ENCODE data around the gene IGFLR1.
A peak's percentile ranks its signal among the peaks of the same experiment; 100 is the strongest.

Gene IGFLR1

DNA sequence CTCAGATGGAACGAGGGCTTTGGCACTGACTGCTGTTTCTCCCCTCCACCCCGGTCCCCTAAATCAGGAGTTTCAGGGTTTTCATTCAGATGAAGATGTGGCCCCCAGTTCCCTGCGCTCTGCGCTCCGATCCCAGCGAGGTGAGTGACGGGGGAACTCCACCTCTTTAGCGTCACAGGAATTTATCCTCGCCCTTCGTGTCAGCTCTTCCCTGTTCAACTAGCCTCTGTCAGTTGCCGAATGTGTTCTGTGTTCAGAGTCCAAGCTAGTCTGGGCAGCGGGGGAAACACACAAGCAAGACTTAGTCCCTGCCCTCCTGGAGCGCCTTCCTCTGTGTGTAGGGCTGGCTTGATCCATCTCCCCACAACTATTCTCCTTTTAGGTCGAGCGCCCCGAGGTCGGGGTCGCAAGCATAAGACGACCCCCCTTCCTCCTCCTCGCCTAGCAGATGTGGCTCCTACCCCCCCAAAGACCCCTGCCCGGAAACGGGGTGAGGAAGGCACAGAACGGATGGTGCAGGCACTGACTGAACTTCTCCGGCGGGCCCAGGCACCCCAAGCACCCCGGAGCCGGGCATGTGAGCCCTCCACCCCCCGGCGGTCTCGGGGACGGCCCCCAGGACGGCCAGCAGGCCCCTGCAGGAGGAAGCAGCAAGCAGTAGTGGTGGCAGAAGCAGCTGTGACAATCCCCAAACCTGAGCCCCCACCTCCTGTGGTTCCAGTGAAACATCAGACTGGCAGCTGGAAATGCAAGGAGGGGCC is 22.7 kb downstream of the IGFLR1 start:
- Histone ChIP-seq H3K4me1 (ENCODE audit: control insufficient read depth, insufficient read depth, low read length) (peaks cover 23% of the 10 kb centered on the region), H3K4me3 (ENCODE audit: low read depth, low read length) (peak overlapping the region; percentile 77), H3K27ac (ENCODE audit: low read depth, low read length) (no peak overlapping the region), H3K27me3 (ENCODE audit: control insufficient read depth, insufficient read depth, low read length) (peaks cover 6% of the 10 kb centered on the region; the same call in 1 of the 2 replicates), H3K9ac (ENCODE audit: low read length) (no peak overlapping the region), H3K9me3 (ENCODE audit: control insufficient read depth, insufficient read depth, low read depth, low read length) (no peaks in the 10 kb centered on the region), H3K36me3 (ENCODE audit: control insufficient read depth, insufficient read depth, low read length) (peaks cover 48% of the 10 kb centered on the region)

DNA sequence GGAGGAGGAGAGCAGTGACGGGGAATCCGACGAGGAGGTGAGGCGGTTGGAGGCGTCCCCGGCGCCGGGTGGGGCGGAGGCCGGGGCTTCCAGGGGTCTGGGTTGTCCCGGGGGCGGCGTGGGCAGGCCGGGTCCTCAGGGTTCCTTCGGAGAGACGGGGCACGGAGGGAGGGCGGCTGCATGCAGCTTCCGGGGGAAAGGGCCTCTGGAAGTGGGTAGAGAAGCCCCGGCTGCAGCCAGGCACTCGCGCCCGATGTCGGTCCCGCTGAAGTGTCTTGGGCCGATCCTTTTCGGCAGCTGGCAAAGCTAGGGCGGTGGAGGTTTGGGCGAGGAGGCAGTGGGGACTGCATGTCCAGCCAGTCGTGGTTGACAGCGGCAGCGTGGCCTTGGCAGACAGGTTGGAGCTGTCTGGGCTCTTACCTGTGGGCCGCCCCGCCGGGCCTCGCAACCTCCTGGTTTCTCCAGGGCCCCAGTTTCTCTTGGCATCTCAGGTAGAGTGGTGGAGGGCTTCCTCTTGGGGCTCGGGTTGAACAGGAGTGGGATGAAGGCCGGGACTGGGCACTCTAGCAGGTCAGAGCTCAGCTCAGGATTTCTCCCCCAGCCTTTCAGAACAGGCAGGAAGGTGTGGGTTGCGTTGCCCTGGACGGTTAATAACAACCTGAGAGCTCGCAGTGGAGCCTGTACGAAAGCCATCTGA is 23.8 kb downstream of the IGFLR1 start:
- Histone ChIP-seq H3K36me3 (ENCODE audit: control insufficient read depth, insufficient read depth, low read length) (peaks cover 37% of the 10 kb centered on the region), H3K9me3 (ENCODE audit: control insufficient read depth, insufficient read depth, low read depth, low read length) (no peaks in the 10 kb centered on the region), H3K4me1 (ENCODE audit: control insufficient read depth, insufficient read depth, low read length) (peaks cover 26% of the 10 kb centered on the region), H3K27ac (ENCODE audit: low read depth, low read length) (no peak overlapping the region), H3K9ac (ENCODE audit: low read length) (peak overlapping the region; percentile 64), H3K27me3 (ENCODE audit: control insufficient read depth, insufficient read depth, low read length) (peaks cover 6% of the 10 kb centered on the region; the same call in 1 of the 2 replicates), H3K4me3 (ENCODE audit: low read depth, low read length) (peak overlapping the region; percentile 77)

DNA sequence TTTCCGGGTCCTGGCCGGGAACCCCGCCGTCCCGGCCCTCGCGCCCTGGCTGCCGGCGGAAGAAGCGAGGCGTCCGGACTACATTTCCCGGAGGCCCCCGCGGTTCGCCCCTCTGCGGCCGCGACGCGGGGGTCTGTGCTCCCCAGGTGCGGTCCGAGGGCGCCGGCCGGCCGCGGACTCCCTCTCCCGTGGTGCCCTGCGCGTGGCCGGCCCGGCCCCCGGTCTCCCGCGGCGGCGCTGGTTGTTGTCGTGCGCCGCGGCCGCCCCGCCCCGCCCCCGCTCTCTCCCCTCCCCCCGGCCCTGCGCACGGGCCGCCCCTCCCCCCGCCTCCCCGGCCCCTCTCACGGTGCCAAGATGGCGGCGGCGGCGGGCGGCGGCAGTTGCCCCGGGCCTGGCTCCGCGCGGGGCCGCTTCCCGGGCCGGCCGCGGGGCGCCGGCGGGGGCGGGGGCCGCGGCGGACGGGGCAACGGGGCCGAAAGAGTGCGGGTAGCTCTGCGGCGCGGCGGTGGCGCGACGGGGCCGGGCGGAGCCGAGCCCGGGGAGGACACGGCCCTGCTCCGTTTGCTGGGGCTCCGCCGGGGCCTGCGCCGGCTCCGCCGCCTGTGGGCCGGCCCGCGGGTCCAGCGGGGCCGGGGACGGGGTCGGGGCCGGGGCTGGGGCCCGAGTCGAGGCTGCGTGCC is 24.4 kb downstream of the IGFLR1 start, which contains the start of gene KMT2B:
KMT2B (plus strand) TSS at position 339 of the 680 bp plus-strand sequence; CDS start at position 355, 16 bp downstream.
- peak within 1 kb of the TSS; percentile 84 for H3K4me3 ChIP-seq (ENCODE audit: low read depth, low read length)
- peak within 1 kb of the TSS; percentile 85 for H3K9ac ChIP-seq (ENCODE audit: low read length)
- peak within 1 kb of the TSS; percentile 64; the same call in 1 of the 2 replicates for H3K27ac ChIP-seq (ENCODE audit: low read depth, low read length)

DNA sequence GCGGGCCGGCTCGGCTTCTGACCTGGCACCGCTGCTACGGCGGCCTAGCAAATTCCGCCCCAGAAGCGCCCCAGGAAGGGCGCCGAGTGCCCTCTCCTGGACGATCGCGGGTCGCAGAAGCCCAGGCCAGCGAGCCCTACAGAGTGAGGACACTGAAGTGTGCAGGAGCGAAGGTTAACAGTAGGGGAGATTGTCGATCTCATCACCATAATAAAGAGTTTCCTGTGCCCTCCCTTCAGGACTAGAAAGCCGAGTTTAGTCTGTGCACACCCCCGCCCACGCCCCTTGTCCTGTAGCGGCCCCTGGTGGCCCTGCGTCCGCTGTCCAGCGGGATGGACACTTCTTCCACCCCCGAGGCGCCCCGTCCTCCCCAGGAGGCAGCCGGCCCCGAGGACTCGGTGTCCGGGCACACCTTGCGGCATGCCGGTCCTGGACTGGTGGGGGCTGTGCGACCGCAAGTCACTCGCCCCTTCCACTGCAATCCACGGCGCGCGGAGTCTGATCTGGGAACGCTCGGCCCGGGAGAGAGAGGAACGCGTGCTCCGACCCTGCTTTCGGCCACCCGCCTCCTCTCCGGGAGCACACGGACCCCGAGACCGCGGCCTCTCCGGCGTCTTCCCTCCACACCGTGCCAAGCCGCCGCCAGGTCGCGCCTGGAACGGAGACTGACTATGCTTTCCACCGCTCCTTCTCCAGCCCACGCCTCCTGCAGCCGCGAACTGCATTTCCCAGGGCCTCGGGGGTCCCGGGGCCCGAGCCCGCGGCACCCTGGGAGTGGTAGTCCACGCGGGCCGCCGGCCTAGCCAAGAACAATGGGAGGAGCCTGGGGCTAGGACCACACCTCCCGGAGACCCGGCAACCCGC is 25.2 kb downstream of the IGFLR1 start:
- Histone ChIP-seq H3K4me1 (ENCODE audit: control insufficient read depth, insufficient read depth, low read length) (peaks cover 26% of the 10 kb centered on the region), H3K36me3 (ENCODE audit: control insufficient read depth, insufficient read depth, low read length) (peaks cover 23% of the 10 kb centered on the region), H3K27me3 (ENCODE audit: control insufficient read depth, insufficient read depth, low read length) (peaks cover 6% of the 10 kb centered on the region; the same call in 1 of the 2 replicates), H3K27ac (ENCODE audit: low read depth, low read length) (peak overlapping the region; percentile 64; the same call in 1 of the 2 replicates), H3K4me3 (ENCODE audit: low read depth, low read length) (peak overlapping the region; percentile 84), H3K9me3 (ENCODE audit: control insufficient read depth, insufficient read depth, low read depth, low read length) (no peaks in the 10 kb centered on the region), H3K9ac (ENCODE audit: low read length) (peak overlapping the region; percentile 85)

More for the DNA sequence above, 24.4 kb downstream of the IGFLR1 start, which contains the start of gene KMT2B:
- H3K27me3 ChIP-seq (ENCODE audit: control insufficient read depth, insufficient read depth, low read length) = peaks cover 6% of the 10 kb centered on the region; the same call in 1 of the 2 replicates
- H3K4me1 ChIP-seq (ENCODE audit: control insufficient read depth, insufficient read depth, low read length) = peaks cover 26% of the 10 kb centered on the region
- H3K36me3 ChIP-seq (ENCODE audit: control insufficient read depth, insufficient read depth, low read length) = peaks cover 30% of the 10 kb centered on the region
- no peaks in the 10 kb centered on the region for H3K9me3 ChIP-seq (ENCODE audit: control insufficient read depth, insufficient read depth, low read depth, low read length)

DNA sequence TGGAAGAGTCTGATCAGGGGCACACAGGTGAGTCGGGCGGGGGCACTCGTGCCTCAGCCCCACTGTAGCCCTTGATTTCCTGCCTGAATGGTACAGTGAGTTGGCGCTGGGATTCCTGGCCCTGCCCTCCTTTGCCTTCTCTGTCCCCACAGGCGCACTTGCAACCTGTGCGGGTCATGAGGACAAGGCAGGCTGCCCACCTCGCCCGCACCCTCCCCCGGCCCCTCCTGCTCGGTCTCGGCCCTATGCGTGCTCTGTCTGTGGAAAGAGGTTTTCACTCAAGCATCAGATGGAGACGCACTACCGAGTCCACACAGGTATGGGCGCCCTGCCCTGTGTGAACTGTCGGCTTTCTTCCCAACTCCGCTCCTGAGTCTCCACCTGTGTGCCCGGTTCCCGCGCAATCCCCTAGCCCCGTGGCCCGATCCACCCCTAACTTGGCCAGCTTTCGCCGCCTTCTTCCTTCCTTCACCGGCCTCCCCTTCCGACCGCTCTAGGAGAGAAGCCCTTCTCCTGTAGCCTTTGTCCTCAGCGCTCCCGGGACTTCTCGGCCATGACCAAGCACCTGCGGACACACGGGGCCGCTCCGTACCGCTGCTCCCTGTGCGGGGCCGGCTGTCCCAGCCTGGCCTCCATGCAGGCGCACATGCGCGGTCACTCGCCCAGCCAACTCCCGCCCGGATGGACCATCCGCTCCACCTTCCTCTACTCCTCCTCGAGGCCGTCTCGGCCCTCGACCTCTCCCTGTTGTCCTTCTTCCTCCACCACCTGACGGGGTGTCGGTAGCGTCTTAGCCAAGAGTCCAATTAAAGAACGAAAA is 26.1 kb downstream of the IGFLR1 start:
- Histone ChIP-seq H3K27ac (ENCODE audit: low read depth, low read length) (peak overlapping the region; percentile 61; the same call in 1 of the 2 replicates), H3K27me3 (ENCODE audit: control insufficient read depth, insufficient read depth, low read length) (peaks cover 6% of the 10 kb centered on the region; the same call in 1 of the 2 replicates), H3K4me3 (ENCODE audit: low read depth, low read length) (peak overlapping the region; percentile 84), H3K9me3 (ENCODE audit: control insufficient read depth, insufficient read depth, low read depth, low read length) (no peaks in the 10 kb centered on the region), H3K4me1 (ENCODE audit: control insufficient read depth, insufficient read depth, low read length) (peaks cover 29% of the 10 kb centered on the region), H3K9ac (ENCODE audit: low read length) (peak overlapping the region; percentile 85), H3K36me3 (ENCODE audit: control insufficient read depth, insufficient read depth, low read length) (peaks cover 14% of the 10 kb centered on the region)

DNA sequence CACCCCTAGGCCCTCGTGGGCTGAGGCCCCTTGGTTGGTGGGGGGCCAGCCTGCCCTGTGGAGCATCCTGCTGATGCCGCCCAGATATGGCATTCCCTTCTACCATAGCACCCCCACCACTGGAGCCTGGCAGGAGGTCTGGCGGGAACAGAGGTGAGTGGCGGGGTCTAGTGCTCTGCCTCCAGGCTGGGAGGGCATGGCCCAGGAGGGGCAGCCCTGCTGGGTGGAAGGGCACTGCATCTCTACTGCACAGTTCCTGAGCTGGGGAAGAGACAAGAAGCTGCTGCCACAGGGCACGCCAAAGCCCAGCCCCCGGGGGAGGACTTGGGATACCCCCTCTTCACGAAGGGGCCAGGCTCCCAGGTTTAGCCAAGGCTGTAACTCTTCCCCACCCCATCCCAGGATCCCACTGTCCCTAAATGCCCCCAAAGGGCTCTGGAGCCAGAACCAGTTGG is 26.9 kb downstream of the IGFLR1 start:
- Histone ChIP-seq H3K4me1 (ENCODE audit: control insufficient read depth, insufficient read depth, low read length) (peaks cover 35% of the 10 kb centered on the region), H3K36me3 (ENCODE audit: control insufficient read depth, insufficient read depth, low read length) (peaks cover 9% of the 10 kb centered on the region), H3K27me3 (ENCODE audit: control insufficient read depth, insufficient read depth, low read length) (peaks cover 6% of the 10 kb centered on the region; the same call in 1 of the 2 replicates), H3K4me3 (ENCODE audit: low read depth, low read length) (peak overlapping the region; percentile 84), H3K27ac (ENCODE audit: low read depth, low read length) (no peak overlapping the region), H3K9ac (ENCODE audit: low read length) (peak overlapping the region; percentile 85), H3K9me3 (ENCODE audit: control insufficient read depth, insufficient read depth, low read depth, low read length) (no peaks in the 10 kb centered on the region)

DNA sequence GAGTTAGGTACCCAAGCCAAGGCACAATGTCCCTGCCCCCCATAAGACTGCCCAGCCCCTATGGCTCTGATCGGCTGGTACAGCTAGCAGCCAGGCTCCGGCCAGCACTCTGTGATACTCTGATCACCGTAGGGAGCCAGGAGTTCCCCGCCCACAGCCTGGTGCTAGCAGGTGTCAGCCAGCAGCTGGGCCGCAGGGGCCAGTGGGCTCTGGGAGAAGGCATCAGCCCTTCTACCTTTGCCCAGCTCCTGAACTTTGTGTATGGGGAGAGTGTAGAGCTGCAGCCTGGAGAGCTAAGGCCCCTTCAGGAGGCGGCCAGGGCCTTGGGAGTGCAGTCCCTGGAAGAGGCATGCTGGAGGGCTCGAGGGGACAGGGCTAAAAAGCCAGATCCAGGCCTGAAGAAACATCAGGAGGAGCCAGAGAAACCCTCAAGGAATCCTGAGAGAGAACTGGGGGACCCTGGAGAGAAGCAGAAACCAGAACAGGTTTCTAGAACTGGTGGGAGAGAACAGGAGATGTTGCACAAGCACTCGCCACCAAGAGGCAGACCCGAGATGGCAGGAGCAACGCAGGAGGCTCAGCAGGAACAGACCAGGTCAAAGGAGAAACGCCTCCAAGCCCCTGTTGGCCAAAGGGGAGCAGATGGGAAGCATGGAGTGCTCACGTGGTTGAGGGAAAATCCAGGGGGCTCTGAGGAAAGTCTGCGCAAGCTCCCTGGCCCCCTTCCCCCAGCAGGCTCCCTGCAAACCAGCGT is 27.5 kb downstream of the IGFLR1 start:
- Histone ChIP-seq H3K4me3 (ENCODE audit: low read depth, low read length) (0 out of 2 replicates have a peak overlapping the region, but pooled peaks have one; percentile 84), H3K36me3 (ENCODE audit: control insufficient read depth, insufficient read depth, low read length) (peaks cover 4% of the 10 kb centered on the region), H3K4me1 (ENCODE audit: control insufficient read depth, insufficient read depth, low read length) (peaks cover 35% of the 10 kb centered on the region), H3K27ac (ENCODE audit: low read depth, low read length) (no peak overlapping the region), H3K9me3 (ENCODE audit: control insufficient read depth, insufficient read depth, low read depth, low read length) (no peaks in the 10 kb centered on the region), H3K9ac (ENCODE audit: low read length) (no peak overlapping the region), H3K27me3 (ENCODE audit: control insufficient read depth, insufficient read depth, low read length) (peaks cover 6% of the 10 kb centered on the region; the same call in 1 of the 2 replicates)

DNA sequence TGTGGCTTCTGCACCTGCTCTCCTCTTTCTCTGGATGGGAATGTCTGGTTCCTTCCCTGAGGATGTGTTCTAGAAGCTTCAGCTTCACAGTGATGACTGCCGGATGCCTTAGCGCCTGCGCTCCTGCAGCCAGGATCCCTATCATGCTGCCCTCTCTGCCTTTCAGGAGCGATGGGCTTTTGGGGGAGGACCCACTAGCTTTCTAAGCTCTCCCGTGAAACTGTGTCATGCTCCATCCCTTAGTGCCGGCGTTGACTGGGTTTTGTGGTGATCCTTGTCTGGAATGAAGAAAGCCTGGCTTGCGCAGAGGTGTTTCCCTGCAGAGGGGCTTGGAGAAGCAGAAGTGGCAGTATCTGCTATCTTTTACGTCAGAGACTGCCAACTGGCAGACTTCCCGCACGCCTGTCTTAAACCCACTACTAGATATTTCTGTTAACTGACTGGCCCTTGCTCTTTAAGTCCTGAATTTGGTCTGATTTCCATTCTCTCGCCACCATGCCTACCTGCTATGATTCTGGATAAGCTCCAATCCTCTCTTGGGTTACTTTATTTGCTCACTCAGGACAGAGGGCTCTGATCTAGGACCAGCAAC is 28.3 kb downstream of the IGFLR1 start:
- no peak overlapping the region for H3K27ac ChIP-seq (ENCODE audit: low read depth, low read length)
- no peak overlapping the region for H3K4me3 ChIP-seq (ENCODE audit: low read depth, low read length)
- no peak overlapping the region for H3K9ac ChIP-seq (ENCODE audit: low read length)

DNA sequence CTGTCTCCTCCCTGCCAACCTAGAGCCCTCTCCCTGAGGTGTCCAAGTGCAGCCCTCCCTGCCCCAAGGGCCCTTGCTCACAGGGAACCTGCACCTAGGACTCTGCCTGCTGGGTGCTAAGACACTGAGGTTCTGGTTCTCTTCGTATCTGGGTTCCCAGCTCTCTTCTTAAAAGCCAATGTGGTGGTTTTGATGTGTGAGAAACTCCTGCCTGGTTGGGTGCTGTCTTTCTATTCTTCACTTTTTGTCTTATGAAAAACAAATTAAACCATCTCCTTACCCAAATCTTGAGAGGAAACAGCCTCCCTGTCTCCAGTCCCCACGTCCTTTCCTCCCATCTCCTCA is 28.8 kb downstream of the IGFLR1 start:
- Histone ChIP-seq H3K9ac (ENCODE audit: low read length) (no peak overlapping the region), H3K27ac (ENCODE audit: low read depth, low read length) (no peak overlapping the region), H3K36me3 (ENCODE audit: control insufficient read depth, insufficient read depth, low read length) (no peaks in the 10 kb centered on the region), H3K4me1 (ENCODE audit: control insufficient read depth, insufficient read depth, low read length) (peaks cover 29% of the 10 kb centered on the region), H3K4me3 (ENCODE audit: low read depth, low read length) (no peak overlapping the region), H3K9me3 (ENCODE audit: control insufficient read depth, insufficient read depth, low read depth, low read length) (no peaks in the 10 kb centered on the region), H3K27me3 (ENCODE audit: control insufficient read depth, insufficient read depth, low read length) (peaks cover 6% of the 10 kb centered on the region; the same call in 1 of the 2 replicates)

More for the DNA sequence above, 28.3 kb downstream of the IGFLR1 start:
- peaks cover 6% of the 10 kb centered on the region; the same call in 1 of the 2 replicates for H3K27me3 ChIP-seq (ENCODE audit: control insufficient read depth, insufficient read depth, low read length)
- H3K4me1 ChIP-seq (ENCODE audit: control insufficient read depth, insufficient read depth, low read length) = peaks cover 31% of the 10 kb centered on the region
- no peaks in the 10 kb centered on the region for H3K9me3 ChIP-seq (ENCODE audit: control insufficient read depth, insufficient read depth, low read depth, low read length)
- no peaks in the 10 kb centered on the region for H3K36me3 ChIP-seq (ENCODE audit: control insufficient read depth, insufficient read depth, low read length)

Data from HUES6 (cell line).